SK-N-SH treated with all-trans-retinoic acid at 6 μM for 48 hours (cell line): ENCODE results near the gene ZNF19.

ENCODE experiments used
- ATAC-seq: fragments of 200-7000 bp; cut with Tn5 transposase; 3 replicates; pipeline ENCODE4 v1.9.1; 2020; ENCODE audit warnings: mild to moderate bottlenecking, moderate library complexity
- ARNTL ChIP-seq: fragments of 450-650 bp; formaldehyde crosslinking; IDR thresholded peaks from 2 replicates; pipeline ENCODE4 v1.5.0; 2020; ENCODE audit warnings: low read depth, mild to moderate bottlenecking, moderate library complexity, borderline replicate concordance
- BACH2 ChIP-seq: fragments of 250-450 bp; sonication (Bioruptor Pico); IDR thresholded peaks from 2 replicates; pipeline ENCODE4 v1.9.0; 2021; ENCODE audit warnings: mild to moderate bottlenecking, borderline replicate concordance
- CREB5 ChIP-seq: fragments of 250-450 bp; sonication (Bioruptor Pico); IDR thresholded peaks from 2 replicates; pipeline ENCODE4 v1.5.1; 2020; ENCODE audit warnings: low read depth, mild to moderate bottlenecking, moderate library complexity
- ESRRG ChIP-seq: fragments of 250-450 bp; sonication (Bioruptor Pico); IDR thresholded peaks from 2 replicates; pipeline ENCODE4 v1.6.1; 2021; ENCODE audit warnings: mild to moderate bottlenecking
- GLIS3 ChIP-seq: fragments of 250-450 bp; sonication (Bioruptor Pico); IDR thresholded peaks from 2 replicates; pipeline ENCODE4 v1.5.0; 2020; ENCODE audit warnings: mild to moderate bottlenecking, moderate library complexity
- ISL1 ChIP-seq: fragments of 250-450 bp; sonication (Bioruptor Pico); IDR thresholded peaks from 2 replicates; pipeline ENCODE4 v2.1.2; 2022; ENCODE audit warnings: mild to moderate bottlenecking, moderate library complexity
- OSR1 ChIP-seq: fragments of 250-450 bp; sonication (Bioruptor Pico); IDR thresholded peaks from 2 replicates; pipeline ENCODE4 v1.8.0; 2022; ENCODE audit warnings: moderate library complexity, mild to moderate bottlenecking, inconsistent platforms
- PATZ1 ChIP-seq: fragments of 250-450 bp; sonication (Bioruptor Pico); IDR thresholded peaks from 2 replicates; pipeline ENCODE4 v1.8.0; 2020; ENCODE audit warnings: mild to moderate bottlenecking, moderate library complexity, borderline replicate concordance
- POU6F1 ChIP-seq: fragments of 250-450 bp; sonication (Bioruptor Pico); IDR thresholded peaks from 2 replicates; pipeline ENCODE4 v1.8.0; 2021; ENCODE audit warnings: low read depth, mild to moderate bottlenecking, moderate library complexity, borderline replicate concordance
- SNAI2 ChIP-seq: fragments of 250-450 bp; sonication (Bioruptor Pico); IDR thresholded peaks from 2 replicates; pipeline ENCODE4 v1.5.0; 2020; ENCODE audit warnings: mild to moderate bottlenecking, moderate library complexity
- TCF4 ChIP-seq: fragments of 250-450 bp; sonication (Bioruptor Pico); IDR thresholded peaks from 2 replicates; pipeline ENCODE4 v1.8.0; 2021; ENCODE audit warnings: mild to moderate bottlenecking, moderate library complexity, borderline replicate concordance
- ZC3H10 ChIP-seq: fragments of 250-450 bp; sonication (Bioruptor Pico); IDR thresholded peaks from 2 replicates; pipeline ENCODE4 v1.5.1; 2021; ENCODE audit warnings: mild to moderate bottlenecking, moderate library complexity
- ZFP3 ChIP-seq: fragments of 250-450 bp; sonication (Bioruptor Pico); IDR thresholded peaks from 2 replicates; pipeline ENCODE4 v1.5.0; 2020; ENCODE audit warnings: mild to moderate bottlenecking, moderate library complexity
- ZNF565 ChIP-seq: fragments of 450-650 bp; formaldehyde crosslinking; conservative IDR thresholded peaks from 2 replicates; pipeline ENCODE4 v1.5.0; 2020; ENCODE audit warnings: low read depth, mild to moderate bottlenecking, moderate library complexity
- ZNF8 ChIP-seq: fragments of 450-650 bp; formaldehyde crosslinking; IDR thresholded peaks from 2 replicates; pipeline ENCODE4 v1.5.0; 2020; ENCODE audit warnings: mild to moderate bottlenecking, moderate library complexity
- TF ChIP-seq, protein P1 (sequence below): fragments of 250-450 bp; sonication (Bioruptor Pico); IDR thresholded peaks from 2 replicates; pipeline ENCODE4 v1.5.1; 2021; ENCODE audit warnings: mild to moderate bottlenecking, moderate library complexity
- TF ChIP-seq, protein P2 (sequence below): fragments of 250-450 bp; sonication (Bioruptor Pico); IDR thresholded peaks from 2 replicates; pipeline ENCODE4 v1.5.0; 2020; ENCODE audit warnings: mild to moderate bottlenecking, moderate library complexity

ZNF19 gene

GRCh38 chr16:71489122-71489521 lies at the start of gene ZNF19:
TSS of gene ZNF19 (minus strand) at chr16:71489324. CDS start at chr16:71482114, 7,210 bp downstream.
- TF ChIP-seq, protein P1, sequence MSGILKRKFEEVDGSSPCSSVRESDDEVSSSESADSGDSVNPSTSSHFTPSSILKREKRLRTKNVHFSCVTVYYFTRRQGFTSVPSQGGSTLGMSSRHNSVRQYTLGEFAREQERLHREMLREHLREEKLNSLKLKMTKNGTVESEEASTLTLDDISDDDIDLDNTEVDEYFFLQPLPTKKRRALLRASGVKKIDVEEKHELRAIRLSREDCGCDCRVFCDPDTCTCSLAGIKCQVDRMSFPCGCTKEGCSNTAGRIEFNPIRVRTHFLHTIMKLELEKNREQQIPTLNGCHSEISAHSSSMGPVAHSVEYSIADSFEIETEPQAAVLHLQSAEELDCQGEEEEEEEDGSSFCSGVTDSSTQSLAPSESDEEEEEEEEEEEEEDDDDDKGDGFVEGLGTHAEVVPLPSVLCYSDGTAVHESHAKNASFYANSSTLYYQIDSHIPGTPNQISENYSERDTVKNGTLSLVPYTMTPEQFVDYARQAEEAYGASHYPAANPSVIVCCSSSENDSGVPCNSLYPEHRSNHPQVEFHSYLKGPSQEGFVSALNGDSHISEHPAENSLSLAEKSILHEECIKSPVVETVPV (CRISPR knock-in tag) = no peak
- TF ChIP-seq GLIS3 (CRISPR knock-in tag) = no peak
- no peak for ATAC-seq

GRCh38 chr16:71537643-71538042 lies 48.5 kb upstream of the ZNF19 start:
- ATAC-seq = peak; percentile 95
- TF ChIP-seq, protein P2, sequence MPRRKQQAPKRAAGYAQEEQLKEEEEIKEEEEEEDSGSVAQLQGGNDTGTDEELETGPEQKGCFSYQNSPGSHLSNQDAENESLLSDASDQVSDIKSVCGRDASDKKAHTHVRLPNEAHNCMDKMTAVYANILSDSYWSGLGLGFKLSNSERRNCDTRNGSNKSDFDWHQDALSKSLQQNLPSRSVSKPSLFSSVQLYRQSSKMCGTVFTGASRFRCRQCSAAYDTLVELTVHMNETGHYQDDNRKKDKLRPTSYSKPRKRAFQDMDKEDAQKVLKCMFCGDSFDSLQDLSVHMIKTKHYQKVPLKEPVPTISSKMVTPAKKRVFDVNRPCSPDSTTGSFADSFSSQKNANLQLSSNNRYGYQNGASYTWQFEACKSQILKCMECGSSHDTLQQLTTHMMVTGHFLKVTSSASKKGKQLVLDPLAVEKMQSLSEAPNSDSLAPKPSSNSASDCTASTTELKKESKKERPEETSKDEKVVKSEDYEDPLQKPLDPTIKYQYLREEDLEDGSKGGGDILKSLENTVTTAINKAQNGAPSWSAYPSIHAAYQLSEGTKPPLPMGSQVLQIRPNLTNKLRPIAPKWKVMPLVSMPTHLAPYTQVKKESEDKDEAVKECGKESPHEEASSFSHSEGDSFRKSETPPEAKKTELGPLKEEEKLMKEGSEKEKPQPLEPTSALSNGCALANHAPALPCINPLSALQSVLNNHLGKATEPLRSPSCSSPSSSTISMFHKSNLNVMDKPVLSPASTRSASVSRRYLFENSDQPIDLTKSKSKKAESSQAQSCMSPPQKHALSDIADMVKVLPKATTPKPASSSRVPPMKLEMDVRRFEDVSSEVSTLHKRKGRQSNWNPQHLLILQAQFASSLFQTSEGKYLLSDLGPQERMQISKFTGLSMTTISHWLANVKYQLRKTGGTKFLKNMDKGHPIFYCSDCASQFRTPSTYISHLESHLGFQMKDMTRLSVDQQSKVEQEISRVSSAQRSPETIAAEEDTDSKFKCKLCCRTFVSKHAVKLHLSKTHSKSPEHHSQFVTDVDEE = no peak
- TF ChIP-seq SNAI2 (no peak), TCF4 (CRISPR knock-in tag) (no peak), ZNF565 (CRISPR knock-in tag) (no peak), POU6F1 (CRISPR knock-in tag) (no peak), OSR1 (CRISPR knock-in tag) (no peak), CREB5 (no peak), ARNTL (CRISPR knock-in tag) (no peak), ZC3H10 (CRISPR knock-in tag) (no peak), PATZ1 (CRISPR knock-in tag) (no peak), GLIS3 (CRISPR knock-in tag) (no peak), BACH2 (no peak), ESRRG (CRISPR knock-in tag) (no peak), ZFP3 (CRISPR knock-in tag) (no peak)
- TF ChIP-seq, protein P1 (CRISPR knock-in tag) = no peak

DNA sequence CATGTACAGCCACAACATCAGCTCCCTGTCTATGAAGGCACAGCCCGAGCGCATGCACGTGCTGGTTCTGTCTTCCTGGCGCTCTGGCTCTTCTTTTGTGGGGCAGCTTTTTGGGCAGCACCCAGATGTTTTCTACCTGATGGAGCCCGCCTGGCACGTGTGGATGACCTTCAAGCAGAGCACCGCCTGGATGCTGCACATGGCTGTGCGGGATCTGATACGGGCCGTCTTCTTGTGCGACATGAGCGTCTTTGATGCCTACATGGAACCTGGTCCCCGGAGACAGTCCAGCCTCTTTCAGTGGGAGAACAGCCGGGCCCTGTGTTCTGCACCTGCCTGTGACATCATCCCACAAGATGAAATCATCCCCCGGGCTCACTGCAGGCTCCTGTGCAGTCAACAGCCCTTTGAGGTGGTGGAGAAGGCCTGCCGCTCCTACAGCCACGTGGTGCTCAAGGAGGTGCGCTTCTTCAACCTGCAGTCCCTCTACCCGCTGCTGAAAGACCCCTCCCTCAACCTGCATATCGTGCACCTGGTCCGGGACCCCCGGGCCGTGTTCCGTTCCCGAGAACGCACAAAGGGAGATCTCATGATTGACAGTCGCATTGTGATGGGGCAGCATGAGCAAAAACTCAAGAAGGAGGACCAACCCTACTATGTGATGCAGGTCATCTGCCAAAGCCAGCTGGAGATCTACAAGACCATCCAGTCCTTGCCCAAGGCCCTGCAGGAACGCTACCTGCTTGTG lies 47.8 kb upstream of the ZNF19 start:
- TF ChIP-seq ARNTL (CRISPR knock-in tag) (no peak), SNAI2 (no peak), ZNF8 (CRISPR knock-in tag) (no peak), ZNF565 (CRISPR knock-in tag) (no peak), ISL1 (CRISPR knock-in tag) (no peak)
- TF ChIP-seq, protein P2 = no peak
- TF ChIP-seq, all 23 proteins: peak for 0
- no peak for ATAC-seq
